ENCODE data around the gene PALLD. TPM values are rescaled to one million over a fixed set of nuclear protein-coding genes. Genes with fewer than 3 reads are reported as not detected.

The PALLD gene
- total RNA-seq, 1 donor from 2014 or later: 16.4 TPM

DNA sequence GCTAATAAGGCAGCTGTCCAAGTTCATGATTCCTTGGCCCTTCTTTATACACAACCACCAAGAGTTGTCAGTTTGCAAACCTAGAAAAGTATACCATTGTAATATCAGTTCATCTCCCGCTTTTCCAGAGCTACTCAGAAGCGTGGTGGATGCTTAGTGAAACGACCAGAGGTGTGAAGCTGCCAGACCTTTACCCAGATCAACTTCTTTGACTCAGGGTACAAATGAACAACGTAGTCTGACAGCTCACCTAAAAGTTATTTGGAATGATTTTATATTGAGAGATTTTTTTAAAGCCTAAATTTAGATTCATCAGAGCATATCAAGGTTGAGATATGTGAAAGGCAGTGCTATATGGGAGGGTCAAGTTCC, 343.5 kb downstream of the PALLD start:
- DNase-seq (ENCODE audit: low spot score): no peak
- Mint-ChIP-seq H3K9me3 (ENCODE audit: unreplicated experiment) (no peaks in the 10 kb centered on the region), H3K27me3 (ENCODE audit: unreplicated experiment) (no peaks in the 10 kb centered on the region), H3K36me3 (ENCODE audit: low read depth, unreplicated experiment) (no peaks in the 10 kb centered on the region), H3K4me3 (ENCODE audit: unreplicated experiment) (no peak overlapping the region), H3K4me1 (ENCODE audit: unreplicated experiment) (no peaks in the 10 kb centered on the region), H3K27ac (ENCODE audit: unreplicated experiment) (no peak overlapping the region)
- TF ChIP-seq, protein P1, sequence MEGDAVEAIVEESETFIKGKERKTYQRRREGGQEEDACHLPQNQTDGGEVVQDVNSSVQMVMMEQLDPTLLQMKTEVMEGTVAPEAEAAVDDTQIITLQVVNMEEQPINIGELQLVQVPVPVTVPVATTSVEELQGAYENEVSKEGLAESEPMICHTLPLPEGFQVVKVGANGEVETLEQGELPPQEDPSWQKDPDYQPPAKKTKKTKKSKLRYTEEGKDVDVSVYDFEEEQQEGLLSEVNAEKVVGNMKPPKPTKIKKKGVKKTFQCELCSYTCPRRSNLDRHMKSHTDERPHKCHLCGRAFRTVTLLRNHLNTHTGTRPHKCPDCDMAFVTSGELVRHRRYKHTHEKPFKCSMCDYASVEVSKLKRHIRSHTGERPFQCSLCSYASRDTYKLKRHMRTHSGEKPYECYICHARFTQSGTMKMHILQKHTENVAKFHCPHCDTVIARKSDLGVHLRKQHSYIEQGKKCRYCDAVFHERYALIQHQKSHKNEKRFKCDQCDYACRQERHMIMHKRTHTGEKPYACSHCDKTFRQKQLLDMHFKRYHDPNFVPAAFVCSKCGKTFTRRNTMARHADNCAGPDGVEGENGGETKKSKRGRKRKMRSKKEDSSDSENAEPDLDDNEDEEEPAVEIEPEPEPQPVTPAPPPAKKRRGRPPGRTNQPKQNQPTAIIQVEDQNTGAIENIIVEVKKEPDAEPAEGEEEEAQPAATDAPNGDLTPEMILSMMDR (IDR thresholded peaks at IDR 0.05; ENCODE audit: unreplicated experiment): no peak

DNA sequence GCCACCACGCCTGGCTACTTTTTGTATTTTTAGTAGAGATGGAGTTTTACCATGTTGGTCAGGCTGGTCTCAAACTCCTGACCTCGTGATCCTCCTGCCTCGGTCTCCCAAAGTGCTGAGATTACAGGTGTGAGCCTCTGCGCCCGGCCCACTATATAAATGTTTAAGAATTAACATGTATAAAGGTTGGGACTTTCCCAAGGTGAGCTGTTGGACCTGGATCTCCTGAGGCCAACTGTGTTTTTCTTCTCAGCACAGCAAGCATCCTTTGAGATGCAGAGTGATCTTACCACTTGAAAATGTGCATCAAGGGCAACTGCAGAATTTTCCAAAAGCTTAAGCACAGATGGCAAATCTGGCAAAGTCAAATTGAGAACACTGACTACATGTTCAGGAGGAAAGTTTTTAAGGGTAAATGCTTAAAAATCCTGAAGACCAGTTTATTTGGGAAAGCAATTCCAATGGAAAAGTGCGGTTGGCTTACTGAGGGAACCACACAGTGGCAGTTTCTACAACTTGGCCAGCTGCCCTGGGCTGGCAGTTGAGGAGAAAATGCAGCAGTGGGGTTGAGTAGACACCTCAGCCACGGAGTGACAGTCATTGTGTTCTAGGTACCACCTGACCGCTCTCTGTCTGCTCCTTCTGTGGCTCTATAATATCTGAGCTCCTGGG, 344.3 kb downstream of the PALLD start:
- H3K27me3 Mint-ChIP-seq (ENCODE audit: unreplicated experiment): no peaks in the 10 kb centered on the region
- TF ChIP-seq, protein P1 (IDR thresholded peaks at IDR 0.05; ENCODE audit: unreplicated experiment): no peak
- no peaks in the 10 kb centered on the region for H3K4me1 Mint-ChIP-seq (ENCODE audit: unreplicated experiment)
- H3K9me3 Mint-ChIP-seq (ENCODE audit: unreplicated experiment): no peaks in the 10 kb centered on the region
- DNase-seq (ENCODE audit: low spot score): no peak
- no peaks in the 10 kb centered on the region for H3K36me3 Mint-ChIP-seq (ENCODE audit: low read depth, unreplicated experiment)
- no peak overlapping the region for H3K27ac Mint-ChIP-seq (ENCODE audit: unreplicated experiment)
- H3K4me3 Mint-ChIP-seq (ENCODE audit: unreplicated experiment): no peak overlapping the region

DNA sequence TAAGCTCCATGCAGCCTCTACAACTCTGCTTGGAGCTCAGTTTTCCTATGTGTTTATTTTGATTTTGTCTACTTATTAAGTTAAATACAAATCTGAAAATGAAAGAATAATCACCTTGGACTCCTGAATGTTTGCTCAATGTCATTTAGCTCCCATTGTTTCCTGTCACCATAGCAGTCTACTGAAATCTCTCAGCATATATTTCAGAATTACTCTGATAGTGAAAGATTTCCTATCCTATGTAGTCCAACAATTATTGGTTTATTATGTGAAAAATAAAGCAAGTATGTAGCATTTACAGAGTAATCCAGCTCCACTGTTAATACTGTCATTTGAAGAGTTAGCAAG, 344.8 kb downstream of the PALLD start:
- no peaks in the 10 kb centered on the region for H3K36me3 Mint-ChIP-seq (ENCODE audit: low read depth, unreplicated experiment)
- no peak for DNase-seq (ENCODE audit: low spot score)
- no peaks in the 10 kb centered on the region for H3K4me1 Mint-ChIP-seq (ENCODE audit: unreplicated experiment)
- H3K9me3 Mint-ChIP-seq (ENCODE audit: unreplicated experiment): no peaks in the 10 kb centered on the region
- no peak overlapping the region for H3K4me3 Mint-ChIP-seq (ENCODE audit: unreplicated experiment)
- TF ChIP-seq, protein P1 (IDR thresholded peaks at IDR 0.05; ENCODE audit: unreplicated experiment): no peak
- no peak overlapping the region for H3K27ac Mint-ChIP-seq (ENCODE audit: unreplicated experiment)
- H3K27me3 Mint-ChIP-seq (ENCODE audit: unreplicated experiment): no peaks in the 10 kb centered on the region

DNA sequence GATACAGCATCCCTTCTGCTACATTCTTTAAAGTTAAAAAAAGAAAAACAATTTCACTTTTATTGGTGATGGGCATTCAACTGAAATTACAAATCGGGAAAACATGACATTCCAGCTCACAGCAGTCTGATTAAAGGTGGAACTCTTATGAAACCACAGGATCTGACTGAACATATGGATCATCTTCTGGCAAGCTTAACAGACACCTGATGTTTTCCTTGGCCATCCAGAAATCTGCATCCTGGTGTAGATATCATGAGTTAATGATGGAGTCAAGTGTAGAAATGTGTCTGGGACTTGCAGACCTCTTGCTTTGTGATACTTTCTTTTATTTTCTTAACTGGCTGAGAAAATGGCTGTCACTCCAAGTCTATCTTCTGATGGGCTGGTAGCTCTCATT, 345.3 kb downstream of the PALLD start:
- H3K27ac Mint-ChIP-seq (ENCODE audit: unreplicated experiment): no peak overlapping the region
- H3K4me1 Mint-ChIP-seq (ENCODE audit: unreplicated experiment): no peaks in the 10 kb centered on the region

DNA sequence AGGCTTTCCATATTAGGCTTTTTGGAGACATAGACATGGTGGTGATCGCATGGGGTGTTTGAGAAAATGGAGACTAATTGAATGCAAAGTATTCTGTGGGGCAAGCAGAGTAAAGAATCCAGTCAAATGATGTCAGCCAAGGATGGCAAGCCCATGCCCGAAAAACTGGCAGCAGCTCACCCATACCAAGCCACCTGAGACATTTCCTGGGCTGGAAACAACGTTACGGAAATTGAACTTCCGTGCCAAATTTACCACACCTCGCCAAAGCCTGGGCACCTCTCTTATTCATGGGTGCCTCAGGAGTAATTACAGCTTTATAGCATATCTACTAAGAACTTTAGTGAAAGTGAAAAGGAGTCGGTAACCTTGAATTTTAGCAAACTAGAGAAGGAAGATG, 346.8 kb downstream of the PALLD start:
- Mint-ChIP-seq H3K27ac (ENCODE audit: unreplicated experiment) (no peak overlapping the region), H3K4me1 (ENCODE audit: unreplicated experiment) (peaks cover 4% of the 10 kb centered on the region), H3K4me3 (ENCODE audit: unreplicated experiment) (no peak overlapping the region), H3K27me3 (ENCODE audit: unreplicated experiment) (no peaks in the 10 kb centered on the region), H3K36me3 (ENCODE audit: low read depth, unreplicated experiment) (no peaks in the 10 kb centered on the region), H3K9me3 (ENCODE audit: unreplicated experiment) (no peaks in the 10 kb centered on the region)
- TF ChIP-seq, protein P1 (IDR thresholded peaks at IDR 0.05; ENCODE audit: unreplicated experiment): no peak
- no peak for DNase-seq (ENCODE audit: low spot score)

More for the DNA sequence above, 345.3 kb downstream of the PALLD start:
- no peaks in the 10 kb centered on the region for H3K9me3 Mint-ChIP-seq (ENCODE audit: unreplicated experiment)
- no peaks in the 10 kb centered on the region for H3K27me3 Mint-ChIP-seq (ENCODE audit: unreplicated experiment)
- TF ChIP-seq, protein P1 (IDR thresholded peaks at IDR 0.05; ENCODE audit: unreplicated experiment): no peak
- no peak for DNase-seq (ENCODE audit: low spot score)
- H3K4me3 Mint-ChIP-seq (ENCODE audit: unreplicated experiment): no peak overlapping the region
- H3K36me3 Mint-ChIP-seq (ENCODE audit: low read depth, unreplicated experiment): no peaks in the 10 kb centered on the region
